Measurements from ENCODE around the gene TMEM145. TPM values are rescaled to one million over a fixed set of nuclear protein-coding genes. Genes with fewer than 3 reads are reported as not detected.
"Not testable (repeated sequence)": the region's sequence is repeated elsewhere in the genome, so short reads cannot be mapped to it uniquely, and the experiment has no call there.

Gene TMEM145
- polyA plus RNA-seq (30.9 and 35.3 TPM in 2 replicates), polyA minus RNA-seq (44.6 and 45.0 TPM in 2 replicates)

- Histone ChIP-seq H2AFZ (ENCODE audit: low read depth, low read length) (peak within 1 kb of the TSS; percentile 62), H3K9me3 (ENCODE audit: low read length) (no peaks in the 10 kb centered on the region), H3K79me2 (replicated peaks; ENCODE audit: insufficient read depth, low read length) (no peaks in the 10 kb centered on the region), H3F3A (ENCODE audit: insufficient read depth, low read length, poor library complexity, severe bottlenecking) (no peaks in the 10 kb centered on the region), H3K27me3 (ENCODE audit: insufficient read depth, low read depth, low read length) (no peaks in the 10 kb centered on the region), H3K4me3 (ENCODE audit: low read length) (peak within 1 kb of the TSS; percentile 80), H3K36me3 (ENCODE audit: insufficient read depth, low read length) (no peaks in the 10 kb centered on the region), H3K9ac (ENCODE audit: low read length) (peak within 1 kb of the TSS; percentile 77), H3K9me2 (ENCODE audit: insufficient read depth, low read length) (no peaks in the 10 kb centered on the region), H4K20me1 (ENCODE audit: insufficient read depth) (no peaks in the 10 kb centered on the region), H3K27ac (ENCODE audit: low read length) (peak within 1 kb of the TSS; percentile 20), H3K4me2 (ENCODE audit: low read length) (peak within 1 kb of the TSS; percentile 50)
- TF ChIP-seq REST (IDR thresholded peaks at IDR 0.05; ENCODE audit: borderline replicate concordance) (peak; percentile 19), TAF1 (IDR thresholded peaks at IDR 0.05; ENCODE audit: low read depth) (no peak), SMC3 (conservative IDR thresholded peaks at IDR 0.05; ENCODE audit: poor library complexity) (peak; percentile 60), CTCF (IDR thresholded peaks at IDR 0.05; ENCODE audit: poor library complexity, severe bottlenecking) (peak; percentile 70), EP300 (conservative IDR thresholded peaks at IDR 0.05; ENCODE audit: poor library complexity, severe bottlenecking) (peak; percentile 48), POLR2AphosphoS5 (IDR thresholded peaks at IDR 0.05) (peak; percentile 37), EZH2 (IDR thresholded peaks at IDR 0.05; ENCODE audit: borderline replicate concordance, insufficient read depth, low read length, poor library complexity, severe bottlenecking) (no peak), MXI1 (conservative IDR thresholded peaks at IDR 0.05; ENCODE audit: poor library complexity, severe bottlenecking) (peak; percentile 72), RAD21 (conservative IDR thresholded peaks at IDR 0.05) (peak; percentile 52)
Observed at GRCh38 chr19:42313096-42313839, at the start of gene TMEM145. Gene TMEM145, plus strand, starts transcription at chr19:42313309. Its CDS starts 68 bp downstream, at chr19:42313377.

- H4K20me1 ChIP-seq (ENCODE audit: insufficient read depth); H2AFZ ChIP-seq (ENCODE audit: low read depth, low read length); H3K36me3 ChIP-seq (ENCODE audit: insufficient read depth, low read length); H3K9me2 ChIP-seq (ENCODE audit: insufficient read depth, low read length); H3K9ac ChIP-seq (ENCODE audit: low read length); H3K4me2 ChIP-seq (ENCODE audit: low read length); H3F3A ChIP-seq (ENCODE audit: insufficient read depth, low read length, poor library complexity, severe bottlenecking); H3K27me3 ChIP-seq (ENCODE audit: insufficient read depth, low read depth, low read length); H3K9me3 ChIP-seq (ENCODE audit: low read length); H3K27ac ChIP-seq (ENCODE audit: low read length); H3K4me3 ChIP-seq (ENCODE audit: low read length): not testable (repeated sequence)
- H3K79me2 ChIP-seq (replicated peaks; ENCODE audit: insufficient read depth, low read length): peaks cover 18% of the 10 kb centered on the region
Observed at GRCh38 chr19:42266105-42266504, 47.0 kb upstream of the TMEM145 start.

GRCh38 chr19:42266928-42267603, 46.0 kb upstream of the TMEM145 start:
- H3K4me2 ChIP-seq (ENCODE audit: low read length); H3K9me3 ChIP-seq (ENCODE audit: low read length); H3F3A ChIP-seq (ENCODE audit: insufficient read depth, low read length, poor library complexity, severe bottlenecking); H4K20me1 ChIP-seq (ENCODE audit: insufficient read depth); H3K36me3 ChIP-seq (ENCODE audit: insufficient read depth, low read length); H3K9me2 ChIP-seq (ENCODE audit: insufficient read depth, low read length); H2AFZ ChIP-seq (ENCODE audit: low read depth, low read length); H3K27me3 ChIP-seq (ENCODE audit: insufficient read depth, low read depth, low read length): not testable (repeated sequence)
- peak overlapping the region; percentile 73 for H3K4me3 ChIP-seq (ENCODE audit: low read length)
- H3K9ac ChIP-seq (ENCODE audit: low read length): peak overlapping the region; percentile 83
- peaks cover 25% of the 10 kb centered on the region for H3K79me2 ChIP-seq (replicated peaks; ENCODE audit: insufficient read depth, low read length)
- H3K27ac ChIP-seq (ENCODE audit: low read length): peak overlapping the region; percentile 97
